OCI-LY7 (cell line): ENCODE results near the gene UBR2. TPM values are rescaled to one million over a fixed set of nuclear protein-coding genes. Genes with fewer than 3 reads are reported as not detected.

ENCODE experiments used
- BruUV-seq: library from RNA; stranded (reverse); fragments of 400-500 nt; replicated peaks from 2 replicates; lab custom pipeline; 2021; lab: Mats Ljungman, UMichigan
- CTCF ChIA-PET: fragments of 300-600 bp; sonication (Branson Sonifier 250); formaldehyde crosslinking; loops from one replicate; lab custom pipeline; 2022; ENCODE audit warnings: antibody characterized with exemption; ENCODE audit not compliant: unreplicated experiment; lab: Charles Lee
- POLR2A ChIA-PET: fragments of 300-600 bp; sonication (Branson Sonifier 250); formaldehyde crosslinking; loops from one replicate; lab custom pipeline; 2022; ENCODE audit warnings: antibody characterized with exemption; lab: Charles Lee
- DNase-seq: peaks from one replicate; pipeline ENCODE4 v3.0.0-alpha.2; 2015; ENCODE audit warnings: low spot score
- H2AFZ ChIP-seq: fragments of 200-600 bp; sonication (generic), shearing (Covaris generic); 2 replicates; pipeline ENCODE4 v1.6.1; 2014; ENCODE audit warnings: mild to moderate bottlenecking, antibody characterized with exemption, low read length, moderate library complexity
- H3K27ac ChIP-seq: fragments of 200-600 bp; sonication (generic); 2 replicates; pipeline ENCODE4 v1.5.1; 2014; ENCODE audit warnings: mixed run types, low read depth, mild to moderate bottlenecking, moderate library complexity, low read length, inconsistent platforms; ENCODE audit not compliant: poor library complexity, severe bottlenecking
- H3K36me3 ChIP-seq: fragments of 200-600 bp; sonication (generic); 2 replicates; pipeline ENCODE4 v1.6.1; 2014; ENCODE audit warnings: mild to moderate bottlenecking, antibody characterized with exemption, low read length, moderate library complexity, mixed read lengths; ENCODE audit not compliant: insufficient read depth
- H3K4me1 ChIP-seq: fragments of 200-600 bp; sonication (generic); 2 replicates; pipeline ENCODE4 v1.5.1; 2014; ENCODE audit warnings: mild to moderate bottlenecking, low read length; ENCODE audit not compliant: insufficient read depth, poor library complexity, severe bottlenecking
- H3K4me2 ChIP-seq: fragments of 200-600 bp; sonication (generic); 2 replicates; pipeline ENCODE4 v1.6.1; 2014; ENCODE audit warnings: mild to moderate bottlenecking, low read length
- H3K4me3 ChIP-seq: fragments of 200-600 bp; sonication (generic); 2 replicates; pipeline ENCODE4 v1.5.1; 2014; ENCODE audit warnings: mild to moderate bottlenecking, low read depth, low read length; ENCODE audit not compliant: poor library complexity, severe bottlenecking
- H3K79me2 ChIP-seq: fragments of 200-600 bp; sonication (generic); 2 replicates; pipeline ENCODE4 v1.6.1; 2016; ENCODE audit warnings: low read depth, mild to moderate bottlenecking, low read length, moderate library complexity, mixed read lengths; ENCODE audit not compliant: insufficient read depth
- H3K9me2 ChIP-seq: fragments of 200-600 bp; sonication (generic); 2 replicates; pipeline ENCODE4 v1.6.1; 2016; ENCODE audit warnings: mild to moderate bottlenecking, low read length, mixed read lengths; ENCODE audit not compliant: insufficient read depth
- H3K9me3 ChIP-seq: fragments of 200-600 bp; sonication (generic); 2 replicates; pipeline ENCODE4 v1.6.1; 2014; ENCODE audit warnings: mild to moderate bottlenecking, mixed run types, low read length, mixed read lengths
- H4K20me1 ChIP-seq: fragments of 200-600 bp; sonication (generic); 2 replicates; pipeline ENCODE4 v1.6.1; 2014; ENCODE audit warnings: mild to moderate bottlenecking, antibody characterized with exemption, low read length, moderate library complexity, mixed read lengths; ENCODE audit not compliant: insufficient read depth
- CTCF ChIP-seq: fragments of 200-600 bp; sonication (generic); conservative IDR thresholded peaks from 2 replicates; pipeline ENCODE4 v1.5.1; 2014; ENCODE audit warnings: mild to moderate bottlenecking, antibody characterized with exemption, low read length, moderate library complexity, mixed read lengths
- EZH2phosphoT487 ChIP-seq: fragments of 200-600 bp; sonication (generic); IDR thresholded peaks from 2 replicates; pipeline ENCODE4 v1.6.1; 2018; ENCODE audit warnings: low read depth, borderline replicate concordance, mild to moderate bottlenecking, mixed run types, antibody characterized with exemption, low read length, moderate library complexity, mixed read lengths
- intact Hi-C: fragments of 100-400 bp; cut with micrococcal nuclease; formaldehyde crosslinking; loops from one replicate; pipeline ENCODE4 v1.10.0; 2022; ENCODE audit not compliant: unreplicated experiment
- total RNA-seq, 2 experiments: library from RNA; depleted of rRNA in 1 of 2; stranded (reverse); fragments of >200 nt in 1 of 2; shearing (Covaris generic) in 1 of 2; gene quantifications; 2 replicates each; pipeline ENCODE4 v1.2.3, GENCODE V29; 2014 to 2022

Gene UBR2
- total RNA-seq, 2 experiments from 2014 or later = 17.1 to 26.7 TPM

GRCh38 chr6:42547407-42548329, 16.2 kb upstream of the UBR2 start:
- H2AFZ ChIP-seq = peak overlapping the region; percentile 99
- H3K9me3 ChIP-seq = no peaks in the 10 kb centered on the region
- intact Hi-C loops = loop anchor here (1.0 to 2.0 kb wide), 2 partner anchors 238 to 287 kb away; no protein-coding TSS in a partner anchor
- CTCF ChIA-PET = interaction anchor here (0.6 to 1.6 kb wide), 12 partner anchors 9 to 653 kb away, joined by 3 to 8 read pairs (median 4); partner anchors contain the start of genes UBR2 and USP49
- no peaks in the 10 kb centered on the region for H3K36me3 ChIP-seq
- peak overlapping the region; percentile 75 for H3K4me2 ChIP-seq
- no peaks in the 10 kb centered on the region for H4K20me1 ChIP-seq
- TF ChIP-seq EZH2phosphoT487 (no peak), CTCF (peak; percentile 99)
- H3K4me1 ChIP-seq = peaks cover 13% of the 10 kb centered on the region
- BruUV-seq = no TSS peak
- H3K9me2 ChIP-seq = no peaks in the 10 kb centered on the region
- no peaks in the 10 kb centered on the region for H3K79me2 ChIP-seq
- POLR2A ChIA-PET = interaction anchor here (0.5 to 1.3 kb wide), 9 partner anchors 10 to 391 kb away, joined by 3 to 5 read pairs (median 4); partner anchors contain the start of gene UBR2
- peak overlapping the region; percentile 58 for H3K4me3 ChIP-seq
- H3K27ac ChIP-seq = no peak overlapping the region
- peak; percentile 87 for DNase-seq

GRCh38 chr6:42550277-42550676, 13.6 kb upstream of the UBR2 start:
- intact Hi-C loops = no loop called here
- no peaks in the 10 kb centered on the region for H3K36me3 ChIP-seq
- H2AFZ ChIP-seq = no peak overlapping the region
- no peak overlapping the region for H3K4me3 ChIP-seq
- H3K27ac ChIP-seq = no peak overlapping the region
- no peaks in the 10 kb centered on the region for H4K20me1 ChIP-seq
- H3K79me2 ChIP-seq = no peaks in the 10 kb centered on the region
- CTCF ChIA-PET = no interaction called here
- H3K4me1 ChIP-seq = peaks cover 13% of the 10 kb centered on the region
- no peaks in the 10 kb centered on the region for H3K9me3 ChIP-seq
- H3K9me2 ChIP-seq = no peaks in the 10 kb centered on the region
- no TSS peak for BruUV-seq
- DNase-seq = no peak
- no peak overlapping the region for H3K4me2 ChIP-seq
- POLR2A ChIA-PET = no interaction called here
- TF ChIP-seq CTCF (no peak), EZH2phosphoT487 (no peak)
